ENCODE data around the gene MRPS26.
"Not testable (repeated sequence)": the region's sequence is repeated elsewhere in the genome, so short reads cannot be mapped to it uniquely, and the experiment has no call there.

Gene MRPS26

DNA sequence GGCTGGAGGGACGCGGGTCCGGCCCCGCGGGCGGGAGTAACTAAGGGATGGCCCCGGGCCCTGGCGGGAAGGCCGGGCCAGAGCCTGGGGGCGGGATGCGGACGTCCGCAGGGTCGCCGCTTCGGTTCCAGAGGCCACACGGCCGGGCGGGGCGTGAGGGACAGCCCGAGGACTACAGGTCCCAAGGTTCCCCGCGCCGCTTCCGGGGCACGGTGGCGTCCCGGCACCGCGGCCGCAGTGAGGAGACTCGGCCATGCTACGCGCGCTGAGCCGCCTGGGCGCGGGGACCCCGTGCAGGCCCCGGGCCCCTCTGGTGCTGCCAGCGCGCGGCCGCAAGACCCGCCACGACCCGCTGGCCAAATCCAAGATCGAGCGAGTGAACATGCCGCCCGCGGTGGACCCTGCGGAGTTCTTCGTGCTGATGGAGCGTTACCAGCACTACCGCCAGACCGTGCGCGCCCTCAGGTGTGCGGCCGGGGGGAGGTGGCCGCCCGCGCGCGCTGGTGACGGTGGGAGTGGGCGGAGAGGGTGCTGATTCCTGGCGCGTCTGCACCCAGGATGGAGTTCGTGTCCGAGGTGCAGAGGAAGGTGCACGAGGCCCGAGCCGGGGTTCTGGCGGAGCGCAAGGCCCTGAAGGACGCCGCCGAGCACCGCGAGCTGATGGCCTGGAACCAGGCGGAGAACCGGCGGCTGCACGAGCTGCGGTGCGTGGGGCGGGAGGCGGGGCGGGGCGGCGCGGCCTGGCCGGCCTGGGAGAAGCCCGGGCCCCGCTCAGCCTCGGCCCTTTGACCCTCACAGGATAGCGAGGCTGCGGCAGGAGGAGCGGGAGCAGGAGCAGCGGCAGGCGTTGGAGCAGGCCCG lies at the start of gene MRPS26:
Gene MRPS26, plus strand, starts transcription at position 237 of the 861 bp plus-strand sequence. Its CDS starts 17 bp downstream, at position 254.
- peak; percentile 90 for DNase-seq (ENCODE audit: low read depth)

DNA sequence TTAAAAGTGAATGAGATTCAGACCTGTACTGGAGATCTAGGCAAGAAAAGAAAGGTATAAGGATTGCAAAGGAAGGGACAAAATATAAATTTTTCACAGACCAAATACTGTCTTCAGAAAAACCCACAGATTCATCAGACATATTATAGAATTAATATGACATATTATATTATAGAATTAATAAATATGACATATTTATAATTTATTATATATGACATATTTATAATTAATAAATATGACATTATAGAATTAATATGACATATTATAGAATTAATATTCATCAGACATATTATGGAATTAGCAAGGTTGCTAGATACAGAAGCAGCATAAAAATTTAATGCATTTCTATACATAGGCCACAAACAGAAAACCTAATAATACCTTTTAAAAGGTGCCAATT lies 47.1 kb upstream of the MRPS26 start:
- no peak for DNase-seq (ENCODE audit: low read depth)

DNA sequence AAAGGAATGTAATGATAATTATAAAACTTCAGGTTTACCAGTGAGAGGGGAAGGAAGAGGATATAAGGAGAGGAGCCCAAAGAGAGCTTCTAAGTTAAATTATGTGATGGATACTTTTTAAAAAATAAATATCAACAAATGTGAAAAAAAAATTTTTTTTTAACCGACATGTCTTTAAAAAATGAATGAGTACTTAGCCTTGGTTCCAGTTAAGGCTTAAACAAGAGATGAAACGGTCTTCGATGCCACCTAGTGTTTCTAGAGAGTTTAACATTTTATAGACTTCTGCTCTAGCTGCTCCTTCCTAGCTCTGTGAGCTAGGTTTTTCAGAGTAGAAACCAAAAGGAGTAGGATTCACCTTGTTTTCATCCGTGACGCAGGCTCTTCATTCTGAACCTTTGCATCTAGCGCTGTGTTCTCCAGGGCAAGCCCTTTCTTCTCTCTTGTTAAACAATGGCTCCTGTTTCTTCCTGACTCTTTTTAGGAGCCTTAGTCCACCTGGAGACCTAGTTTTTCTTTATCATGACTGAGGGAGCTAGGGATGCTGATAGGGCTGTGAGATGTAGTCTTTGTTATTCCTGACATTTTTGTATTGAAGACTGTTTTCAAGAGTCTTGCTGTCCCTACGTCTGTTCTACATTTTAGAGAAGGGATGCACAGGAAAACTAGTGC lies 44.9 kb upstream of the MRPS26 start:
- DNase-seq (ENCODE audit: low read depth): peak; percentile 75

DNA sequence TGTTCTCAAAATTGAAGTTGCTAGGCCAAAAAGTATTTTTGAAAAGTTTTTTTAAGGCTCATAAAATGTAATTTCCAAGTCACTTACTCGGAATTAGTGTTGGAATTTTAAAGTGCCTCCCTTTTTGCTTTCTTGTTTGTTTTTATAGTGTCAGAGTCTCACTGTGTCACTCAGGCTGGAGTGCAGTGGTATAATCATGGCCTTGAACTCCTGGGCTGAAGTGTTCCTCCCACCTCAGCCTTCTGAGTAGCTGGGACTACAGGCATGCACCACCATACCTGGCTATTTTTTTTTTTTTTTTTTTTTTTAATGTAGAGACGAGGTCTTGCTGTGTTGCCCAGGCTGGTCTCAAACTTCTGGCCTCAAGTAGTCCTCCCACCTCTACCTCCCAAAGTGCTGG lies 42.4 kb upstream of the MRPS26 start:
- DNase-seq (ENCODE audit: low read depth): no peak

DNA sequence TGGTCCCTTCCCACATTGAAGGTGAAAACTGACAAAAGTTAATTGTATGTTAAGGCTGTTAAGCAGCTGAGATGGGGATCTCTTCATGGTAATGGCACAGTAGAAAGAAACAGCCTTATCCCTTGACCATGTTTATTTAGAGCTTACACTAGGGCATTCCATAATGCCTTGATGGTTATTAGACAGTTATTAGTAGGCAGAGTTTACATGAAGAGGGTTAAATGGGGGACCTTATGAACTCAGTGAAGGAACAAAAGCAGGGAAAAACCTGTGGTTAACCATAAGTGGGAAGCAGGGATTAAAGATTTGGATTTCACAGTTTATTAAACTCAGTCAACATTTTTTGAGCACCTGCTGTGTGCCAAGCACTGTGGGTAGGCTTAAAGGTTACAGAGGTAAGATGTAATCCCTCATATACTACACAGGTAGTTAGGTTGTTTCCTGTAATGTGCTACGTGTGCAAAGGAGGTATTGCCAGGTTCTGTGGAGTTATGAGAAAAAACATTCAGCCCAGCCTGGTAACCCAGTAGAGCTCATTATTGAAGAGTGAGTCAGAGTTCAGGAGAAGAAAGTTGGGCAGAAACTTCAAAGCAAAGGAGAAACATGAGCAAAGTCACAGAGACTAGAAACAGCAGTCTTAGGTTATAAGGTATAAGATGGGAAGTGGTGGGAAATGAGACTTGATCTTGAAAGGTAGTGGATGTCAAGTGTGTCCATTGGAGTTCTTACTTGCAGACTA lies 34.7 kb upstream of the MRPS26 start:
- peak; percentile 59 for DNase-seq (ENCODE audit: low read depth)

DNA sequence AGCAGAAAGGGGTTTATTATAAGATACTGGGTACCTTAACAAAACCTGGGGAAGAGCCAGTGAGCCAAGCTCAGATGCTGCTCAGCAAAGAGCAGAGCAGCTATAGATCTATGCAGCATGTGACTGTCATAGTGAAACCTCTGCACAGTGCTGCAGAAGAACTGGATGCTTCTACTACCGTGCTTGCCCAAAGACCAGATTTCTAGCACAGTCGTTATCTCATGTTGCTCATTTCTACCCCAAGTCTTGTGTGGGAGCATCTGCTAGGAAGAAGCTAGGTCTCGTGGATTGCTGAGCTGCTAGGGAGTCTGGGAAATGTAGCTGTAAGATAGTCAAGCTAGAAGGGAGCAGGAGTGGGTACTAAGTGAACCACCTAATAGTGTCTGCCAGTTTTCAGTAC lies 34.1 kb upstream of the MRPS26 start:
- DNase-seq (ENCODE audit: low read depth): no peak

DNA sequence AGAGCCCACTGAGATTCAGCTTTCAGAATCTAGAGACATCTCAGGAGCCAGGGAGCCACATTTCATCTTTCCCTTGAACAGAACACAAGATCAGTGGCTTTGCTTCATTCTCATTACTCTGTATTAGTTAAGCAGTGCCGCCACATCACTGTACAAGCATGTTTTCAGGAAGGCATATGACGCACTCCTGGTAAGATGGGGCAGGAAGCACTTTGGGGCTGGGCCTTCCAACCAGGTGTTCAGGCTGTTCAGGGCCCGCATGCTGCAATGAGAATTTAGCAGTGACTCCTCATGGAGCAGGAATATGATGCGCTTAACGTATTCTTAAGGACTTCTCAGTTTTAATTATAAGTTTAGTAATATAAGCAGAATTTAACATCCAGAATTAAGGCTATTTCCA lies 32.1 kb upstream of the MRPS26 start:
- DNase-seq (ENCODE audit: low read depth): no peak

DNA sequence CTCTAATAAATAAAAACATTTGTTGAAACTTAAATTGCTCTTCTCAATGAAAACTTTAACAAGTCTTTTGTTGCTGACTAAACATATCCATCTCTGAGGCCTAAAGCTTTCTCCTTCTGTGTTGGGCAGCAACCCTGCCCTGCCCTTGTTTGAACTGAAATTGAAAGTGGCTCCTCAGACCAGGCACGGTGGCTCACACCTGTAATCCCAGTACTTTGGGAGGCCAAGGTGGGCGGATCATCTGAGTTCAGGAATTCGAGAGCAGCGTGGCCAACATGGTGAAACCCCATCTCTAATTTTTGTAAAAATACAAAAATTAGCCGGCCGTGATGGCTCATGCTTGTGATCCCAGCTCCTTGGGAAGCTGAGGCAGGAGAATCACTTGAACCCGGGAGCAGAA lies 31.7 kb upstream of the MRPS26 start:
- DNase-seq (ENCODE audit: low read depth): no peak

DNA sequence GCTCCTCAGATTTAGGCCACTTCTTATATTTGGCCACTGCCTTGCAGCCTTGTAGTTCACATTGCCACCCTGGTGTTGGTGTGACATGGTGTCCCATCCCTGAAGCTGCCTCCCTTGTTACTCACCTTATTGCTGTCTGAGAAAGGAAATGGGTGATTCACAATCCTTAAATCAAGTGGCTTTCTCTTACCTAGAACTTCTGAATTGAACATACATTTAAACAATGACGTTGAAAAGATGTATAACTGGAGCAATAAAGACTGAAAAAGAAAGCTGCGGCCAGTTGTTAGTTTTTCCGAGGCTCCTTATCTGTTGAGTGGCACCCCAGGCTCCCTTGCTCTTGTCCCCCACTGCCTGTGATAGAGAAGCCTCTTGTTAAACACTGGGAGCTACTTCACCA lies 31.2 kb upstream of the MRPS26 start:
- peak; percentile 6 for DNase-seq (ENCODE audit: low read depth)

DNA sequence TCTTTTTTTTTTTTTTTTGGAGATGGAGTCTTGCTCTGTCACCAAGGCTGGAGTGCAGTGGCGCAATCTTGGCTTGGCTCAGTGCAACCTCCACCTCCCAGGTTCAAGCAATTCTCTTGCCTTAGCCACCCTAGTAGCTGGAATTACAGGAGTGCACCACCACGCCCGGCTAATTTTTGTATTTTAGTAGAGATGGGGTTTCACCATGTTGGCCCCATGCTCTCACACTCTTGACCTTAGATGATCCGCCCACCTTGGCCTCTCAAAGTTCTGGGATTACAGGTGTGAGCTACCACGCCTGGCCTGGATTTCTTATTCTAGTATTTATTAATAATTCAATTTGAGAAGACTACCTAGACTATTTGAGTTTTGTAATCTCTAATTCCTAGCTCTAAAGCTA lies 30.6 kb upstream of the MRPS26 start:
- DNase-seq (ENCODE audit: low read depth): not testable (repeated sequence)

DNA sequence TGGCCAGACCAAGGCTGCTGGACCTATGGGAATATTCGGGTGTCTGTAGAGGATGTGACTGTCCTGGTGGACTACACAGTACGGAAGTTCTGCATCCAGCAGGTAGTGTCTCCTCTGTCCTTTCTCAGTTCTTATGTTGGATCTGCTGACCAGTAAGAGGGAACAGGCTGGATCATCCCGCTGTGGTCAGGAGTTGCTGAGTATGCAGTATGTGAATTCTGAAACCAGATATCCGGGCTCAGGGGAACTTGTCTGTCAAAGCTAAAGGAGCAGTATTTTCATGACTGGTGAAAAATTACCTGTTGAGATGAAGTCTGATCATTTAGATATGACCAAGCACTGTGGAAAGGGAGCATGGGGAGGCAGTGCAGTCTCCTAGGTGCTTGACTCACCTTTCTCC lies 24.5 kb upstream of the MRPS26 start:
- DNase-seq (ENCODE audit: low read depth): no peak

DNA sequence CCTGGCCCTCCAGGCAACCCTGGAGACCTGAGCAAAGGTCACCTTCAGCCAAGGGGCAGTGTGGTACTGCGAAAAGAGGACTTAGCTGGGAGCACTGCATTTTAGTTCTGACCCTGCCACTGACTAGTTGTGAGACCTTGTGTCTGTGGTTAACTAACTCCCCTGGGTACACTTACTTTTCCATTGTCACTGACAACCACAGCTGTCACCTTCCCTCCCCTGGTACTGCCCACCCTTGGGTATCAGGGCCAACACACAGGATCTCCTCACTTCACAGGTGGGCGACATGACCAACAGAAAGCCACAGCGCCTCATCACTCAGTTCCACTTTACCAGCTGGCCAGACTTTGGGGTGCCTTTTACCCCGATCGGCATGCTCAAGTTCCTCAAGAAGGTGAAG lies 24.1 kb upstream of the MRPS26 start:
- no peak for DNase-seq (ENCODE audit: low read depth)

DNA sequence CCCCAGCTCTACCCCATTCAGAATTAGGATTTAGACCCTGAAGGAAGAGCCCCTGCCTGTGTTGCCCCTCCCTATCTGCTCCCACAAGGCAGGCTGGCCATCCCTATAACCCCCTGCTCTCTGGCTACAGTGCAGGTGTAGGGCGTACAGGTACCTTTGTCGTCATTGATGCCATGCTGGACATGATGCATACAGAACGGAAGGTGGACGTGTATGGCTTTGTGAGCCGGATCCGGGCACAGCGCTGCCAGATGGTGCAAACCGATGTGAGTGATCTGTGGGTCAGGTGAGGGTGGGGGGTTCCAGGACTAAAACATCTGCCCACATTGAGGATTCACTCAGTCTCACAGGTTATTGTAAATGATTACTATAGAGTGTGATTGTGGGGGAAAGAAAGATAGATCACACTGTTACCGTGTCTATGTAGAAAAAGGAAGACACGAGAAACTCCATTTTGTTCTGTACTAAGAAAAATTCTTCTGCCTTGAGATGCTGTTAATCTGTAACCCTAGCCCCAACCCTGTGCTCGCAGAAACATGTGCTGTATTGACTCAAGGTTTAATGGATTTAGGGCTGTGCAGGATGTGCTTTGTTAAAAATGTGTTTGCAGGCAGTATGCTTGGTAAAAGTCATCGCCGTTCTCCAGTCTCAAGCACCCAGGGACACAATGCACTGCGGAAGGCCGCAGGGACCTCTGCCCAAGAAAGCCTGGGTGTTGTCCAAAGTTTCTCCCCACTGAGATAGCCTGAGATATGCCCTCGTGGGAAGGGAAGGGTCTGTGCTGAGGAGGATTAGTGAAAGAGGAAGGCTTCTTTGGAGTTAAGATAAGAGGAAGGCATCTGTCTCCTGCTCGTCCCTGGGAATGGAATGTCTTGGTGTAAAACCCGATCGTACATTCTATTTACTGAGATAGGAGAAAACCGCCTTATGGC lies 23.0 kb upstream of the MRPS26 start:
- DNase-seq (ENCODE audit: low read depth): not testable (repeated sequence)

DNA sequence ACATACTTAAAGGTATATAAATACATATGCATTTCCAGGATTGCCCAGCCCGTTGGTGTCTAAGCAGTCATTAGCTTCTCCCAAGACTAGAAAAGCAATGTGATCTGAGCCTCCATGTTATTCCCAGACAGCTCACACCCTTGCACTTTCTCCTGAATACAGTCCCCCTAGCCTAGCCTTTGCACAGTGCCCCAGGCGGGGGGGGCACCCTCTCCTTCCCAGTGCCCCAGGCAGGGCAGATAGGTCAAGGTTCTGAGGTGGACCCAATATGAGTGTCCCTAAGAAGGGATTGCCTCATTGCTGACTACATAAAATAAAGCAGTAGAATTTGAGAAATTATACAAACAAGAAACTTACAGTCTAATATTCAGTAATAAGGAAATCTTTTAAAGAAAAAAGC lies 17.9 kb upstream of the MRPS26 start:
- no peak for DNase-seq (ENCODE audit: low read depth)

DNA sequence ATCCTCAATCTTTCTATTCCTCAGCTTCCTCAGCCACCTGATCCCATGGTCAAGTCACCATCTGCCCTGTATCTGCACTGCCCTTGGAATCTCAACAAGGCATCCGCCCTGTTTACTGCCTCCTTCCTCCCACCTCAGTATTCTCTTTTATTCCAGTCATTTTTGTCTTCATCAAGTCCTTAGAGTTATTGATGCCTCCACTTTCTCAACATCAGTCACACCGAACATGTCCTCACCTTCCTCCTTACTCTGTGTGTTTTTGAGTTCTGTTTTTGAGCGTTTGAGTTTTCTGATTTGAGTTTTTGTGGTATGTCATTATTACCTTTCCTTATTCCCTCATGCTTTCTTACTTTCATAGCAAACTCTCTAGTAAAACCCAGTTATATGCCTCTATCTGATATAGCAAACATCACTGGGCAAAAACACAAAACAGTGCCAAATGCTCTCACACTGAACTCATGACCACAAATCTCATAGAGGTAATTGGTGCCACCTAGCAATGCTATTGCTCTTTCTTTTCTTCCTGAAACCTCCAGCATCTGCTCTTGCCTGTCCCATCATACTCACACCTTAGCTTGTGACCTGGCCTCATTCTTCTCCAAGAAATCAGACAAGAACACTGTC lies 14.2 kb upstream of the MRPS26 start:
- DNase-seq (ENCODE audit: low read depth): no peak

DNA sequence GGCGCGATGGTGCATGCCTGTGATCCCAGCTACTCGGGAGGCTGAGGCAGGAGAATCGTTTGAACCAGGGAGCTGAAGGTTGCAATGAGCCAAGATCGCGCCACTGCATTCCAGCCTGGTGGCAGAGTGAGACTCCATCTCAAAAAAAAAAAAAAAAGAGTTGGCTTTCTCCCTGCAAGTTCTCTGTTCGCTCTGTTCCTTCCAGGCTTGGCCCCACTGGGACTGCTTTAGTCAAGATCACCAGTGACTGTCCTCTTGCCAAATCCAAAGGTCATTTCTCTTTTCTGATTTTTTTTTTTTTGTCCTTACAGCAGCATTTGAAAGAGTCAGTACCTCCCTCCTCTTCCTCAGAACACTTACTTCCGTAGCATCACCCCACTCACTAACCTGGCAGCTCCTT lies 13.2 kb upstream of the MRPS26 start:
- DNase-seq (ENCODE audit: low read depth): no peak

DNA sequence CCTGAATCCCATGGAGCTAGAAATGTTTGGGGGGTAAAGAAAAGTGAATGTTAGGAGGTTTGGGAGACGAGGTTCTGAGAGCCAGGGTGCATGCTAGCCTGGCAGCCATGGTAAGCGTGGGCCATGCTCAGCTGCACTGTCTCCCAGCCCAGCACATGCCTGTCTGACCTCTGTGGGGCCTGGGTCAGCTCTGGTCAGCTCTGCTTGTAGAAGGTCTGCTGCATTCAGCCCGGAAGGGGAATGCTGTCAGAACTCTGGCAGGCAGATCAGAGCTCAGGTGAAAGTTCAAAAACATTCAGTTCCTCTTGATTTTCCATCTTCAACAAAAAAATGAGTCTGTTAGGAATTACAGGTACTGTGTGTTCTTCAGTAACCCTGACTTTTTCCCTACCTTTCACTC lies 8.2 kb upstream of the MRPS26 start:
- no peak for DNase-seq (ENCODE audit: low read depth)

DNA sequence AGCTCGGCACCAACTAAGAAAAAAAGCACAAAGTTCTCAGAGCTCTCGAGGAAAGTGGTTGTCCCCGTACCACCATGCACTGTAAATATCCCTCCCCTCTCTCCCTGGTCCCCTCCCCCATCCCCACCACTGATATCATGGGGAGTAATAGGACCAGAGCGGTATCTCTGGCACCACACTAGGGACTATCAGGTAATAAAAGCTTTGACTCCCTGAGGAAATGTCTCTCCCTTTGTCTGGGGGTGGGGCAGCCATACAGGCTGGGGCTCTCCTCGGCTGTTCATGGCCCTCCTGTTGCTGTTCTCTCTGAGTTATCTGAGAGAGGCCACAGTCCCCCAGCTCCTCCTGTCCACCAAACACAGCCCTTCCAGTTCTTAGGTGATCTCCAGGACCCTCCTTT lies 7.4 kb upstream of the MRPS26 start:
- DNase-seq (ENCODE audit: low read depth): no peak

DNA sequence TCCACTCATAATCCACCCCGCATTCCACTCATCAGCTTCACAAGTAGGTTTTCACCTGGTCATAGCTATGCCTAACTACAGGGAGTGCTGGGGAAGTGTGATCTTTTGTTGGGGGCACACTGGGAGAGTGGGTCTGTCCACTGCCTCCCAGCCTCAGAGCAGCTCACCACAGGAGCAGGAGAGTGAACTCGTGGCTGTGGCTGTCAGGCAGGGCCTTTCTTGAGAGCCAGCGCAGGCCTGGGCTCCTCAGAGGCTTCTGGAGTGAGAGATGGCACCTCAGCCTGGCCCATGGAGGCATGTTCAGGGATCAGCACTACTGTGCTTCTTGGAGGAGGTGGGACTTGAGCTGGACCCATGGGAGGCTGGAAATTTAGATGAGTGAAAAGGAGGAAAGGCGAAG lies 6.4 kb upstream of the MRPS26 start:
- DNase-seq (ENCODE audit: low read depth): no peak

DNA sequence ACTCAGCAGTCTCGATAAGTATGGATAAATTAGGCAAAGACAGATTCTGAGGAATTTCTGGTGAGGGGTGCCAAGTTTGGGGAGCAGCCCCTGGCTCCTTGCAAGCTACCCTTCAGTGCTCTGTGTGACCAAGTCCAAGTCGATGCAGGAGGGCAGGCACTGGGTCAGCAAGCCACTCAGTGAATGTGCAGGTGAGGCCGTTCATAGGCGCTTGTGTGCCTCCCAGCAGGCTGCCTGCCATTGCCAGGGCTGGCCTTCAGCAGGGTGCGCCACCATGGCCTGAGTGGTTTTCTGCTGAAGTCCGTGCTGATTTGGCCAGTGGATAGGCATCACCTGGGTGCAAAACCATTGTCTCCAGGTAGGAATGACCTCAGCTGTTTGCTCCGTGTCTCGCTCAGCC lies 5.8 kb upstream of the MRPS26 start:
- no peak for DNase-seq (ENCODE audit: low read depth)

DNA sequence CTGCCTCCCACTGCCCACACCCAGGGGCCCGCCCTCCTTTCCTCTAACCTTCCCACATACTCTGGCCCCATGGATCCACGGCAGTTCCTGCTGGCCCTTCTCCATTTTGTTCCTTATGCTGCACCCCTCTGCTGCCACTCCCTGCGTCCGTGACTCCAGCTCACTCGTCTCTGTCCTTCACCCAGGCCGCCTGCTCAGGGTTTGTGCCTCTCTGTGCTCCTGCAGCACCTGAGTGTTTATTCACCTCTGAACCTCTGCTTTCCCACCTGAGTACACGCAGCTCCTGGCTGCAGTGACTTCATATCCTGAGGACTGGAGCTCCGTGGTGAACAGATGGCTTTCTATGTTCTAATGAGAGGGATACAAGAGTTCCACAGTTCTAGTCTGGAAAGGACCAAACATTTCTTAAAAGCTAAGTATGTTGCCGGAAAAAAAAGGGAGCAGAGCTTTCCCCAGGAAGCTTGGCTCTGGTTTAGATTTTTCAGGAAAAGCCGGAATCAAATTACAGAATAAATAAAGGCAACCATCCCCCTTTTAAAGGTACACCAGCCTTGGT lies 3.9 kb upstream of the MRPS26 start:
- DNase-seq (ENCODE audit: low read depth): no peak
